GM12878 (cell line): Measurements from ENCODE around the gene DLG2.

Source experiments
- CREB1 ChIP-seq: IDR thresholded peaks from 2 replicates; pipeline ENCODE4 v1.6.1; 2012; ENCODE audit warnings: low read depth, mild to moderate bottlenecking, inconsistent platforms
- CTCF ChIP-seq, 3 experiments: IDR thresholded peaks in 2 of 3; conservative IDR thresholded peaks in 1 of 3; 2 replicates each; pipeline ENCODE4 v1.5.1; 2011; ENCODE audit warnings: low read depth in 3 of 3, low read length in 3 of 3, mild to moderate bottlenecking in 3 of 3, control low read depth in 2 of 3, moderate library complexity in 2 of 3, inconsistent platforms in 1 of 3, mixed read lengths in 1 of 3; ENCODE audit not compliant: control insufficient read depth in 2 of 3, insufficient read depth in 1 of 3; ENCODE audit errors: extremely low read depth in 1 of 3
- NBN ChIP-seq: fragments of 450-650 bp; IDR thresholded peaks from 2 replicates; pipeline ENCODE4 v1.6.1; 2016
- NFXL1 ChIP-seq: fragments of 450-650 bp; IDR thresholded peaks from 2 replicates; pipeline ENCODE4 v1.6.1; 2017; ENCODE audit warnings: antibody characterized with exemption, mild to moderate bottlenecking, borderline replicate concordance
- SP1 ChIP-seq: IDR thresholded peaks from one replicate; pipeline ENCODE4 v1.6.1; 2011; ENCODE audit warnings: low read depth, low read length
- USF2 ChIP-seq: IDR thresholded peaks from 2 replicates; pipeline ENCODE4 v1.6.1; 2011; ENCODE audit warnings: low read depth, low read length, improper control_type of control experiment, borderline replicate concordance

- TF ChIP-seq USF2 (no peak), NFXL1 (no peak), CREB1 (no peak), CTCF (IDR thresholded peaks at IDR 0.05 in 2 of 3, conservative IDR thresholded peaks at IDR 0.05 in 1 of 3; ENCODE audit: control insufficient read depth in 2 of 3, extremely low read depth in 1 of 3, insufficient read depth in 1 of 3, low read depth in 3 of 3, low read length in 3 of 3) (no peak), NBN (no peak), SP1 (no peak)
These were observed 1943.1 kb downstream of the DLG2 start for GRCh38 chr11:83684071-83684470.
